Neural cell (in vitro differentiated cells): ENCODE data around the gene HUS1. TPM values are rescaled to one million over a fixed set of nuclear protein-coding genes. Genes with fewer than 3 reads are reported as not detected.

Experiments used
- H2AFZ ChIP-seq: fragments of 200-600, 300-800 bp; sonication (generic), shearing (Covaris generic); 2 replicates; pipeline ENCODE4 v1.6.0; 2014; ENCODE audit warnings: low read depth, mild to moderate bottlenecking, antibody characterized with exemption, low read length, moderate library complexity
- H3F3A ChIP-seq: fragments of 200-600 bp; shearing (Covaris generic); 2 replicates; pipeline ENCODE4 v1.6.1; 2016; ENCODE audit warnings: mild to moderate bottlenecking, moderate library complexity, mixed read lengths, antibody characterized with exemption, low read length; ENCODE audit not compliant: insufficient read depth, poor library complexity, severe bottlenecking
- H3K27ac ChIP-seq: fragments of 200-600, 300-800 bp; sonication (generic), shearing (Covaris generic); 2 replicates; pipeline ENCODE4 v1.5.1; 2014; ENCODE audit warnings: mild to moderate bottlenecking, low read length, moderate library complexity
- H3K27me3 ChIP-seq: fragments of 300-800, 200-600 bp; sonication (generic), shearing (Covaris generic); 2 replicates; pipeline ENCODE4 v1.6.0; 2014; ENCODE audit warnings: mild to moderate bottlenecking, low read depth, low read length, moderate library complexity; ENCODE audit not compliant: insufficient read depth
- H3K36me3 ChIP-seq: fragments of 300-800, 200-600 bp; sonication (generic), shearing (Covaris generic); 2 replicates; pipeline ENCODE4 v1.5.1; 2014; ENCODE audit warnings: mild to moderate bottlenecking, antibody characterized with exemption, low read length, moderate library complexity; ENCODE audit not compliant: insufficient read depth
- H3K4me2 ChIP-seq: fragments of 300-800, 200-600 bp; sonication (generic), shearing (Covaris generic); 2 replicates; pipeline ENCODE4 v1.6.0; 2014; ENCODE audit warnings: mild to moderate bottlenecking, low read length
- H3K4me3 ChIP-seq: fragments of 300-800, 200-600 bp; sonication (generic), shearing (Covaris generic); 2 replicates; pipeline ENCODE4 v1.5.1; 2014; ENCODE audit warnings: mild to moderate bottlenecking, low read length, moderate library complexity
- H3K79me2 ChIP-seq: fragments of 200-600 bp; shearing (Covaris generic); replicated peaks from 2 replicates; pipeline ENCODE4 v1.6.0; 2014; ENCODE audit warnings: mild to moderate bottlenecking, low read length, moderate library complexity; ENCODE audit not compliant: insufficient read depth
- H3K9ac ChIP-seq: fragments of 300-800, 200-600 bp; sonication (generic), shearing (Covaris generic); 2 replicates; pipeline ENCODE4 v1.6.1; 2016; ENCODE audit warnings: mild to moderate bottlenecking, low read length, mixed read lengths
- H3K9me2 ChIP-seq: fragments of 200-600 bp; shearing (Covaris generic); 2 replicates; pipeline ENCODE4 v1.6.1; 2016; ENCODE audit warnings: mild to moderate bottlenecking, low read length, mixed read lengths; ENCODE audit not compliant: insufficient read depth
- H3K9me3 ChIP-seq: fragments of 200-600, 300-800 bp; sonication (generic), shearing (Covaris generic); 2 replicates; pipeline ENCODE4 v1.6.1; 2016; ENCODE audit warnings: mild to moderate bottlenecking, mixed run types, low read length, moderate library complexity, mixed read lengths
- H4K20me1 ChIP-seq: fragments of 200-600 bp; shearing (Covaris generic); 2 replicates; pipeline ENCODE4 v1.6.1; 2016; ENCODE audit warnings: mild to moderate bottlenecking, mixed run types; ENCODE audit not compliant: insufficient read depth
- CTCF ChIP-seq: fragments of 450-650 bp; IDR thresholded peaks from 2 replicates; pipeline ENCODE4 v1.5.1; 2014; ENCODE audit warnings: antibody characterized with exemption, mild to moderate bottlenecking, moderate library complexity; ENCODE audit not compliant: poor library complexity, severe bottlenecking
- EP300 ChIP-seq: fragments of 450-650 bp; conservative IDR thresholded peaks from 2 replicates; pipeline ENCODE4 v1.6.1; 2014; ENCODE audit warnings: antibody characterized with exemption, mild to moderate bottlenecking, moderate library complexity; ENCODE audit not compliant: poor library complexity, severe bottlenecking
- EZH2 ChIP-seq: fragments of 200-600, 300-800 bp; shearing (Covaris generic), sonication (generic); IDR thresholded peaks from 2 replicates; pipeline ENCODE4 v1.6.1; 2014; ENCODE audit warnings: antibody characterized with exemption, low read length, borderline replicate concordance, mild to moderate bottlenecking; ENCODE audit not compliant: insufficient read depth, poor library complexity, severe bottlenecking
- MXI1 ChIP-seq: fragments of 450-650 bp; conservative IDR thresholded peaks from 2 replicates; pipeline ENCODE4 v1.6.1; 2014; ENCODE audit warnings: antibody characterized with exemption, mild to moderate bottlenecking; ENCODE audit not compliant: poor library complexity, severe bottlenecking
- POLR2AphosphoS5 ChIP-seq: IDR thresholded peaks from 2 replicates; pipeline ENCODE4 v1.6.1; 2012
- RAD21 ChIP-seq: fragments of 450-650 bp; conservative IDR thresholded peaks from 2 replicates; pipeline ENCODE4 v1.6.1; 2014; ENCODE audit warnings: antibody characterized with exemption, mild to moderate bottlenecking, moderate library complexity
- REST ChIP-seq: IDR thresholded peaks from 2 replicates; pipeline ENCODE4 v1.6.1; 2012; ENCODE audit warnings: borderline replicate concordance
- SMC3 ChIP-seq: fragments of 450-650 bp; conservative IDR thresholded peaks from 2 replicates; pipeline ENCODE4 v1.6.1; 2014; ENCODE audit warnings: antibody characterized with exemption, mild to moderate bottlenecking, moderate library complexity; ENCODE audit not compliant: poor library complexity
- TAF1 ChIP-seq: IDR thresholded peaks from 2 replicates; pipeline ENCODE4 v1.6.1; 2012; ENCODE audit warnings: low read depth
- polyA plus RNA-seq: library from polyadenylated mRNA; depleted of rRNA; stranded (reverse); fragments of >200 nt; gene quantifications from 2 replicates; pipeline ENCODE4 v1.2.3, GENCODE V29; 2014

The HUS1 gene
- polyA plus RNA-seq, 1 donor from 2014 or later: 17.4 TPM

GRCh38 chr7:47933215-47933614, 46.2 kb downstream of the HUS1 start:
- Histone ChIP-seq H3K36me3 (no peaks in the 10 kb centered on the region), H3K79me2 (no peaks in the 10 kb centered on the region), H3K27ac (no peak overlapping the region), H2AFZ (no peak overlapping the region), H3K4me3 (no peak overlapping the region), H3F3A (no peaks in the 10 kb centered on the region), H3K9me3 (no peaks in the 10 kb centered on the region), H3K9ac (no peak overlapping the region), H4K20me1 (no peaks in the 10 kb centered on the region), H3K9me2 (no peaks in the 10 kb centered on the region), H3K27me3 (no peaks in the 10 kb centered on the region), H3K4me2 (no peak overlapping the region)
- no peak for TF ChIP-seq SMC3
- no peak for TF ChIP-seq TAF1
- no peak for TF ChIP-seq EZH2
- no peak for TF ChIP-seq EP300

- Histone ChIP-seq H3K27ac (no peak overlapping the region), H3F3A (no peaks in the 10 kb centered on the region), H3K4me2 (no peak overlapping the region), H3K4me3 (no peak overlapping the region), H2AFZ (no peak overlapping the region), H3K9me3 (no peaks in the 10 kb centered on the region), H3K36me3 (no peaks in the 10 kb centered on the region), H3K79me2 (no peaks in the 10 kb centered on the region), H3K9me2 (no peaks in the 10 kb centered on the region), H3K27me3 (no peaks in the 10 kb centered on the region), H3K9ac (no peak overlapping the region), H4K20me1 (no peaks in the 10 kb centered on the region)
- TF ChIP-seq SMC3: no peak
- no peak for TF ChIP-seq EZH2
- TF ChIP-seq RAD21: no peak
- no peak for TF ChIP-seq POLR2AphosphoS5
- TF ChIP-seq REST: no peak
- no peak for TF ChIP-seq CTCF
- no peak for TF ChIP-seq TAF1
- no peak for TF ChIP-seq MXI1
- TF ChIP-seq EP300: no peak
Measured at GRCh38 chr7:47932466-47933037, 46.9 kb downstream of the HUS1 start.
